Testis (tissue), 3 donors: ENCODE data around the gene HS1BP3. TPM values are rescaled to one million over a fixed set of nuclear protein-coding genes. Genes with fewer than 3 reads are reported as not detected.

ENCODE experiments used
- DNase-seq: peaks from one replicate; pipeline ENCODE4 v3.0.0-alpha.2; 2019
- H3K27ac ChIP-seq, 2 donors: fragments of 200-600 bp; sonication (generic); one replicate each; pipeline ENCODE4 v1.5.1; 2019
- H3K27me3 ChIP-seq: fragments of 200-600 bp; sonication (generic); one replicate; pipeline ENCODE4 v1.5.1; 2019
- H3K36me3 ChIP-seq: fragments of 200-600 bp; sonication (generic); one replicate; pipeline ENCODE4 v1.5.1; 2017; ENCODE audit warnings: low read depth; ENCODE audit errors: missing control alignments
- H3K4me1 ChIP-seq: fragments of 200-600 bp; sonication (generic); one replicate; pipeline ENCODE4 v1.5.1; 2019
- H3K4me3 ChIP-seq, 2 donors: fragments of 200-600 bp; sonication (generic); one replicate each; pipeline ENCODE4 v1.5.1; 2017 to 2019
- H3K9me3 ChIP-seq: fragments of 200-600 bp; sonication (generic); one replicate; pipeline ENCODE4 v1.5.1; 2017
- CTCF ChIP-seq, 3 experiments: fragments of 450-650 bp in 2 of 3; fragments of 200-600 bp in 1 of 3; sonication (generic) in 1 of 3; IDR thresholded peaks; one replicate each; pipeline ENCODE4 v1.5.1; 2016 to 2019; ENCODE audit warnings: antibody characterized with exemption in 3 of 3, mild to moderate bottlenecking in 2 of 3, moderate library complexity in 1 of 3
- POLR2A ChIP-seq: fragments of 450-650 bp; IDR thresholded peaks from one replicate; pipeline ENCODE4 v1.6.1; 2017; ENCODE audit warnings: antibody characterized with exemption, mild to moderate bottlenecking, moderate library complexity
- WGBS, 2 donors: methylation state at CpG; one replicate each; pipeline ENCODE4 v1.1.5; 2018; 5-methylcytosine and 5-hydroxymethylcytosine counted together
- intact Hi-C: fragments of 100-400 bp; cut with DNase I; formaldehyde crosslinking; loops from one replicate; pipeline ENCODE4 v1.15.1; 2023; ENCODE audit warnings: low total_unique reads
- polyA plus RNA-seq: library from polyadenylated mRNA; stranded (reverse); fragments of 350-450 nt; fragmentation: Illumina TruSeq; extraction: RNeasy Lipid Tissue Mini Kit (QIAGEN cat#74804); gene quantifications from one replicate; pipeline ENCODE4 v1.2.3, GENCODE V29; 2014; ENCODE audit warnings: low read depth, low replicate concordance; ENCODE audit not compliant: insufficient read depth
- total RNA-seq, 2 donors: library from RNA; depleted of rRNA; stranded (reverse); fragments of >200 nt; gene quantifications; one replicate each; pipeline ENCODE4 v1.2.3, GENCODE V29; 2016

Gene HS1BP3
- total and polyA plus RNA-seq, 3 donors from 2014 or later, result 23.5 to 31.6 (median 25.0) TPM

- 86 to 97% methylated on average over 3 to 4 of the region's 4 CpGs for WGBS, 2 donors
- Histone ChIP-seq H3K4me1 (peaks cover 44% of the 10 kb centered on the region), H3K36me3 (no peaks in the 10 kb centered on the region), H3K27ac (peak overlapping the region; percentile 96), H3K27me3 (no peaks in the 10 kb centered on the region), H3K4me3 (no peak overlapping the region), H3K9me3 (no peaks in the 10 kb centered on the region)
- intact Hi-C loops, result no loop called here
- no peak for TF ChIP-seq POLR2A
- TF ChIP-seq CTCF (IDR thresholded peaks at IDR 0.05), result no peak
- no peak for DNase-seq
Observed at GRCh38 chr2:20616341-20616871, 34.5 kb downstream of the HS1BP3 start.

DNA sequence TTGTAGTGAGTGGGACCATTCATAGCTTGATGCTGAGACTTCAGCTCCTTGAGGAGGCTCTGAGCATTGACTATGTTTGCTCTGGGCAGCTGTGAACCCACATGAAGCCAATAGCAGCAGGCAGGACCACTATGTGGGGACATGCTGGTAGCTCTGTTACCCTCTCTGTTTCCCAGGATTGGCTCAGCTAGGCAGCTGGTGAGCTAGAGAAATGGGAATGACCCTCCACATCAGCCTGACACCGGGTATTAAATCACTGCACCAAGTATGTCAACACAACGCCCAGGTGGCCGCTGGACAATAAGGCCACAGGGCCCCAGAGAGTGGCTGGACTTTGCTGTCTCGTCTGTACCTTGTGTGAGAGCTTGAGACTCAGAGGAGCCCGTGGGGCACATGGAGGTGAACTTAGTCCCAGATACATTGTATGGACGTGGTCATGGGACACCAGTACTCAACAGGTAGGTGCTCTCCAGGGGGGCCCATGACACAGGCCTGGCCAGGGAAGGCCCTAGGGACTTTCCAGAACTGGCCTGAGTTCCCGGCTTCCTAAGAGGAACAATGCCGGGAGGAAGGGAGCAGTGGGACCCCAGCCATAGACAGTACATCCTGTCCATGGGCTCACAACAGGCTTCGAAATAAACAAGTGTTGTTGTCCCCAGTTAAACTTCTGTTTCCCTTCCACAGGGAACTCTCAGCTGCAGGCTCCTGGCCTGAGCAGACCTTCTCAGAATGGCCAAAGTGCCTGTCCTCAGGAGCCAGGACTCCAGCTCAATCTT is 35.2 kb downstream of the HS1BP3 start:
- Histone ChIP-seq H3K9me3 (no peaks in the 10 kb centered on the region), H3K4me1 (peaks cover 50% of the 10 kb centered on the region), H3K27ac (peak overlapping the region; percentile 96), H3K36me3 (no peaks in the 10 kb centered on the region), H3K4me3 (no peak overlapping the region), H3K27me3 (no peaks in the 10 kb centered on the region)
- 64 to 83% methylated on average over 4 to 9 of the region's 9 CpGs for WGBS, 2 donors
- intact Hi-C loops, result no loop called here
- TF ChIP-seq CTCF (IDR thresholded peaks at IDR 0.05) (no peak), POLR2A (no peak)
- DNase-seq, result peak; percentile 72

DNA sequence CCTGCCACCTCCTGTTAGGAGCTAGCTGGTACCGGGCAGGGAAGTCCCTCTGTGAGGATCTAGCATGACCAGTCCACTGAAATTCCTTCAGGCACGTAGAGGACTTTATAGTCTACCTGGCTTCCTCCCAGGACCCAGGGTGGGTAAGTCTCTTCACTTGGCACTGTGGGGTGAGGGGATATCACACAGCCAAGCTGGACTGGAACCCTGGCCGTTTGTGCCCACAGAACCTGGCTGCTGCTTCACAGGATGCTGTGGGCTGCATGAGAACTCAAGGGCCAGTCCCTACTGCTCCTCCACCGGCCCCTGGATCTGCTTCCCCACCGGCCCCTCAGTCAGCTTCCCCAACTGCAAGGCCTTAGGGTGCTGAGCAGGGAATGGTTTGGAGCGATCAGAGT is 35.8 kb downstream of the HS1BP3 start:
- WGBS, 2 donors, result 74 to 84% methylated on average over 4 to 6 of the region's 6 CpGs
- H3K36me3 ChIP-seq, result no peaks in the 10 kb centered on the region
- no peaks in the 10 kb centered on the region for H3K9me3 ChIP-seq
- no peak for DNase-seq
- TF ChIP-seq POLR2A (no peak), CTCF (IDR thresholded peaks at IDR 0.05) (no peak)
- H3K4me1 ChIP-seq, result peaks cover 51% of the 10 kb centered on the region
- H3K27me3 ChIP-seq, result no peaks in the 10 kb centered on the region
- intact Hi-C loops, result no loop called here
- no peak overlapping the region for H3K4me3 ChIP-seq
- peak overlapping the region in 1 of 2 donors; percentile 96 for H3K27ac ChIP-seq

- H3K36me3 ChIP-seq, result no peaks in the 10 kb centered on the region
- no peak for TF ChIP-seq POLR2A
- no peak for TF ChIP-seq CTCF (IDR thresholded peaks at IDR 0.05)
- H3K4me3 ChIP-seq, result no peak overlapping the region
- no peak for DNase-seq
- H3K27me3 ChIP-seq, result no peaks in the 10 kb centered on the region
- no peaks in the 10 kb centered on the region for H3K9me3 ChIP-seq
- H3K27ac ChIP-seq, result peak overlapping the region in 1 of 2 donors; percentile 96
- peaks cover 52% of the 10 kb centered on the region for H3K4me1 ChIP-seq
- intact Hi-C loops, result loop anchor here (5.0 kb wide), 1 partner anchor 167 kb away; the partner anchor contains the start of gene RHOB
- 79 to 85% methylated on average over 7 to 14 of the region's 14 CpGs for WGBS, 2 donors
Observed at GRCh38 chr2:20614201-20615067, 36.5 kb downstream of the HS1BP3 start.
